Measurements from ENCODE around the gene ATXN1.

DNA sequence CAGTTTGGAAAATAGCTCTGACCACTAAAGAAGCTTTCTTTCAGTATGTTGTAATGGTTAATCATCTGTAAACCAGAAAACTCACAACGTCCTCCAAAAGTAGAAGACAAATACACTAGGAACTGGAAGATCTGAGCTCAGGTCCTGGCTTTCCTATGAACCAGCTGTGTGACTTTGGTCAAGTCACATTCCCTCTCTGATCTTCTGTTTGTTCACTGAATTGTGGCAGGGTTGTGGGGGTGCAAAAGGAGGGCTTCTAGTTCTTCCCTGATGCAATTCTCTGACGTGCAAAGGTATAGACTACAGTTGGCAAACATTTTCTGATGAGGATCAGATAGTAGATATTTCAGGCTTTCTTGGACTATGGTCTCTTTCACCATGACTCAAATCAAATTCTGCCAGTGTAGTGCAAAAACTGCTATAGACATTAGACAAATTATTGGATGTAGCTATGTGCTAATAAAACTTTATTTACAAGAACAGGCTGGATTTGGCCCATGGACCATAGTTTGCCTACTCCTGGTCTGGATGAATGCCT is 44.9 kb downstream of the ATXN1 start:
- TF ChIP-seq, protein P1, sequence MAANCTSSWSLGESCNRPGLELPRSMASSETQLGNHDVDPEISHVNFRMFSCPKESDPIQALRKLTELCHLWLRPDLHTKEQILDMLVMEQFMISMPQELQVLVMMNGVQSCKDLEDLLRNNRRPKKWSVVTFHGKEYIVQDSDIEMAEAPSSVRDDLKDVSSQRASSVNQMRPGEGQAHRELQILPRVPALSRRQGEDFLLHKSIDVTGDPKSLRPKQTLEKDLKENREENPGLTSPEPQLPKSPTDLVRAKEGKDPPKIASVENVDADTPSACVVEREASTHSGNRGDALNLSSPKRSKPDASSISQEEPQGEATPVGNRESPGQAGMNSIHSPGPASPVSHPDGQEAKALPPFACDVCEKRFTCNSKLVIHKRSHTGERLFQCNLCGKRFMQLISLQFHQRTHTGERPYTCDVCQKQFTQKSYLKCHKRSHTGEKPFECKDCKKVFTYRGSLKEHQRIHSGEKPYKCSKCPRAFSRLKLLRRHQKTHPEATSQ (tag by site-specific recombination; IDR thresholded peaks at IDR 0.05), result no peak
- TF ChIP-seq ZNF626 (tag by site-specific recombination; IDR thresholded peaks at IDR 0.05), result no peak
- no peak for TF ChIP-seq ZNF184 (tag by site-specific recombination; IDR thresholded peaks at IDR 0.05)
- TF ChIP-seq, protein P2, sequence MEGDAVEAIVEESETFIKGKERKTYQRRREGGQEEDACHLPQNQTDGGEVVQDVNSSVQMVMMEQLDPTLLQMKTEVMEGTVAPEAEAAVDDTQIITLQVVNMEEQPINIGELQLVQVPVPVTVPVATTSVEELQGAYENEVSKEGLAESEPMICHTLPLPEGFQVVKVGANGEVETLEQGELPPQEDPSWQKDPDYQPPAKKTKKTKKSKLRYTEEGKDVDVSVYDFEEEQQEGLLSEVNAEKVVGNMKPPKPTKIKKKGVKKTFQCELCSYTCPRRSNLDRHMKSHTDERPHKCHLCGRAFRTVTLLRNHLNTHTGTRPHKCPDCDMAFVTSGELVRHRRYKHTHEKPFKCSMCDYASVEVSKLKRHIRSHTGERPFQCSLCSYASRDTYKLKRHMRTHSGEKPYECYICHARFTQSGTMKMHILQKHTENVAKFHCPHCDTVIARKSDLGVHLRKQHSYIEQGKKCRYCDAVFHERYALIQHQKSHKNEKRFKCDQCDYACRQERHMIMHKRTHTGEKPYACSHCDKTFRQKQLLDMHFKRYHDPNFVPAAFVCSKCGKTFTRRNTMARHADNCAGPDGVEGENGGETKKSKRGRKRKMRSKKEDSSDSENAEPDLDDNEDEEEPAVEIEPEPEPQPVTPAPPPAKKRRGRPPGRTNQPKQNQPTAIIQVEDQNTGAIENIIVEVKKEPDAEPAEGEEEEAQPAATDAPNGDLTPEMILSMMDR (tag by site-specific recombination; IDR thresholded peaks at IDR 0.05), result no peak
- TF ChIP-seq, protein P3, sequence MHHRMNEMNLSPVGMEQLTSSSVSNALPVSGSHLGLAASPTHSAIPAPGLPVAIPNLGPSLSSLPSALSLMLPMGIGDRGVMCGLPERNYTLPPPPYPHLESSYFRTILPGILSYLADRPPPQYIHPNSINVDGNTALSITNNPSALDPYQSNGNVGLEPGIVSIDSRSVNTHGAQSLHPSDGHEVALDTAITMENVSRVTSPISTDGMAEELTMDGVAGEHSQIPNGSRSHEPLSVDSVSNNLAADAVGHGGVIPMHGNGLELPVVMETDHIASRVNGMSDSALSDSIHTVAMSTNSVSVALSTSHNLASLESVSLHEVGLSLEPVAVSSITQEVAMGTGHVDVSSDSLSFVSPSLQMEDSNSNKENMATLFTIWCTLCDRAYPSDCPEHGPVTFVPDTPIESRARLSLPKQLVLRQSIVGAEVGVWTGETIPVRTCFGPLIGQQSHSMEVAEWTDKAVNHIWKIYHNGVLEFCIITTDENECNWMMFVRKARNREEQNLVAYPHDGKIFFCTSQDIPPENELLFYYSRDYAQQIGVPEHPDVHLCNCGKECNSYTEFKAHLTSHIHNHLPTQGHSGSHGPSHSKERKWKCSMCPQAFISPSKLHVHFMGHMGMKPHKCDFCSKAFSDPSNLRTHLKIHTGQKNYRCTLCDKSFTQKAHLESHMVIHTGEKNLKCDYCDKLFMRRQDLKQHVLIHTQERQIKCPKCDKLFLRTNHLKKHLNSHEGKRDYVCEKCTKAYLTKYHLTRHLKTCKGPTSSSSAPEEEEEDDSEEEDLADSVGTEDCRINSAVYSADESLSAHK (tag by site-specific recombination; IDR thresholded peaks at IDR 0.05), result no peak
- TF ChIP-seq, protein P4, sequence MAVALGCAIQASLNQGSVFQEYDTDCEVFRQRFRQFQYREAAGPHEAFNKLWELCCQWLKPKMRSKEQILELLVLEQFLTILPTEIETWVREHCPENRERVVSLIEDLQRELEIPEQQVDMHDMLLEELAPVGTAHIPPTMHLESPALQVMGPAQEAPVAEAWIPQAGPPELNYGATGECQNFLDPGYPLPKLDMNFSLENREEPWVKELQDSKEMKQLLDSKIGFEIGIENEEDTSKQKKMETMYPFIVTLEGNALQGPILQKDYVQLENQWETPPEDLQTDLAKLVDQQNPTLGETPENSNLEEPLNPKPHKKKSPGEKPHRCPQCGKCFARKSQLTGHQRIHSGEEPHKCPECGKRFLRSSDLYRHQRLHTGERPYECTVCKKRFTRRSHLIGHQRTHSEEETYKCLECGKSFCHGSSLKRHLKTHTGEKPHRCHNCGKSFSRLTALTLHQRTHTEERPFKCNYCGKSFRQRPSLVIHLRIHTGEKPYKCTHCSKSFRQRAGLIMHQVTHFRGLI (tag by site-specific recombination; IDR thresholded peaks at IDR 0.05), result no peak
- no peak for TF ChIP-seq ZNF324 (tag by site-specific recombination; IDR thresholded peaks at IDR 0.05)
- TF ChIP-seq ZBTB7A (tag by site-specific recombination; IDR thresholded peaks at IDR 0.05; ENCODE audit: low read depth), result no peak
- TF ChIP-seq ZNF274 (IDR thresholded peaks at IDR 0.05; ENCODE audit: low read length), result no peak
- TF ChIP-seq ZNF274 (tag by site-specific recombination; IDR thresholded peaks at IDR 0.05; ENCODE audit: borderline replicate concordance), result no peak
- no peak for TF ChIP-seq ZNF146 (tag by site-specific recombination; IDR thresholded peaks at IDR 0.05)
- no peak for TF ChIP-seq ZNF140 (tag by site-specific recombination; IDR thresholded peaks at IDR 0.05)
- no peak for TF ChIP-seq BCL11A (tag by site-specific recombination; IDR thresholded peaks at IDR 0.05; ENCODE audit: low read depth)
- no peak for TF ChIP-seq ZNF473 (tag by site-specific recombination; IDR thresholded peaks at IDR 0.05)
